ENCODE results near the gene NPTN.

NPTN gene

DNA sequence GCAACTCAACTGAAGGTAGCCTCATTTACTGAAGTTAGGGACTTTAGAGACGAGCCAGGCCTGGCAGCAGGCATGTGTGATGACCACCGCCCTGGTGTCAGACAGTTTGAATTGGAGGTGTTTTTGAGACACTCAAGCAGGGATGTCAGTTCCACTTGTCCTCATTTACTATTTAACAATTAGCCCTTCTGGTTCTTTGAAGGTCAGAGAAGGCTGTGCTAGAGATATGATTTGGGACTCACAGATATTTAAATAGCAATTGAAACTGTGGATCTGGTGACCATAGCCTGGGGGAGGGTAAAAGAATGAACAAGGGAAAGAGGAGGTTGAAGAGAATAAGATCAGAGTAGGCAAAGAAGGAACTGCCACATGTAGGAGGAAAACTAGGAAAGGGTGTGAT, 115.6 kb downstream of the NPTN start:
- DNase-seq = no peak

DNA sequence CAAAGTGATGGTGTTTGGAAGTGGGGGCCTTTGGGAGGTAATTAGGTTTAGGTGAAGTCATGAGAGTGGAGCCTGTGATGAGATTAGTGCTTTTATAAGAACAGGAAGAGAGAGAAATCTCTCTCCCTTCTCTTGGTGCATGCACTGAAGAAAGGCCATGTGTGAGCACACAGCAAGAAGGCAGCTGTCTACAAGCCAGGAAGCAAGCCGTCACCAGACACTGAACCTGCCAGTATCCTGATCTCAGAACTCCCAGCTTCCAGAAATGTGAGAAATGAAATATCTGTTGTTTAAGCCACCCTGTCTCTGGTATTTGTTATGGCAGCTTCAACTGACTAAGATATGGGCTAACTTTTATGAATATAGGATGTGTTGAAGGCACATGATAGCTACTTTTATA, 117.7 kb downstream of the NPTN start:
- no peak for DNase-seq

Data from DMS79 treated with DMSO at 0.1 percent for 48 hours (cell line).